OCI-LY7 (cell line): ENCODE measurements around the gene ABCG8. TPM values are rescaled to one million over a fixed set of nuclear protein-coding genes. Genes with fewer than 3 reads are reported as not detected.

ENCODE experiments used
- BruUV-seq: library from RNA; stranded (reverse); fragments of 400-500 nt; replicated peaks from 2 replicates; lab custom pipeline; 2021; lab: Mats Ljungman, UMichigan
- CTCF ChIA-PET: fragments of 300-600 bp; sonication (Branson Sonifier 250); formaldehyde crosslinking; loops from one replicate; lab custom pipeline; 2022; ENCODE audit warnings: antibody characterized with exemption; ENCODE audit not compliant: unreplicated experiment; lab: Charles Lee
- POLR2A ChIA-PET: fragments of 300-600 bp; sonication (Branson Sonifier 250); formaldehyde crosslinking; loops from one replicate; lab custom pipeline; 2022; ENCODE audit warnings: antibody characterized with exemption; lab: Charles Lee
- DNase-seq: peaks from one replicate; pipeline ENCODE4 v3.0.0-alpha.2; 2015; ENCODE audit warnings: low spot score
- H2AFZ ChIP-seq: fragments of 200-600 bp; sonication (generic), shearing (Covaris generic); 2 replicates; pipeline ENCODE4 v1.6.1; 2014; ENCODE audit warnings: mild to moderate bottlenecking, antibody characterized with exemption, low read length, moderate library complexity
- H3K27ac ChIP-seq: fragments of 200-600 bp; sonication (generic); 2 replicates; pipeline ENCODE4 v1.5.1; 2014; ENCODE audit warnings: mixed run types, low read depth, mild to moderate bottlenecking, moderate library complexity, low read length, inconsistent platforms; ENCODE audit not compliant: poor library complexity, severe bottlenecking
- H3K36me3 ChIP-seq: fragments of 200-600 bp; sonication (generic); 2 replicates; pipeline ENCODE4 v1.6.1; 2014; ENCODE audit warnings: mild to moderate bottlenecking, antibody characterized with exemption, low read length, moderate library complexity, mixed read lengths; ENCODE audit not compliant: insufficient read depth
- H3K4me1 ChIP-seq: fragments of 200-600 bp; sonication (generic); 2 replicates; pipeline ENCODE4 v1.5.1; 2014; ENCODE audit warnings: mild to moderate bottlenecking, low read length; ENCODE audit not compliant: insufficient read depth, poor library complexity, severe bottlenecking
- H3K4me2 ChIP-seq: fragments of 200-600 bp; sonication (generic); 2 replicates; pipeline ENCODE4 v1.6.1; 2014; ENCODE audit warnings: mild to moderate bottlenecking, low read length
- H3K4me3 ChIP-seq: fragments of 200-600 bp; sonication (generic); 2 replicates; pipeline ENCODE4 v1.5.1; 2014; ENCODE audit warnings: mild to moderate bottlenecking, low read depth, low read length; ENCODE audit not compliant: poor library complexity, severe bottlenecking
- H3K79me2 ChIP-seq: fragments of 200-600 bp; sonication (generic); 2 replicates; pipeline ENCODE4 v1.6.1; 2016; ENCODE audit warnings: low read depth, mild to moderate bottlenecking, low read length, moderate library complexity, mixed read lengths; ENCODE audit not compliant: insufficient read depth
- H3K9me2 ChIP-seq: fragments of 200-600 bp; sonication (generic); 2 replicates; pipeline ENCODE4 v1.6.1; 2016; ENCODE audit warnings: mild to moderate bottlenecking, low read length, mixed read lengths; ENCODE audit not compliant: insufficient read depth
- H3K9me3 ChIP-seq: fragments of 200-600 bp; sonication (generic); 2 replicates; pipeline ENCODE4 v1.6.1; 2014; ENCODE audit warnings: mild to moderate bottlenecking, mixed run types, low read length, mixed read lengths
- H4K20me1 ChIP-seq: fragments of 200-600 bp; sonication (generic); 2 replicates; pipeline ENCODE4 v1.6.1; 2014; ENCODE audit warnings: mild to moderate bottlenecking, antibody characterized with exemption, low read length, moderate library complexity, mixed read lengths; ENCODE audit not compliant: insufficient read depth
- EZH2phosphoT487 ChIP-seq: fragments of 200-600 bp; sonication (generic); IDR thresholded peaks from 2 replicates; pipeline ENCODE4 v1.6.1; 2018; ENCODE audit warnings: low read depth, borderline replicate concordance, mild to moderate bottlenecking, mixed run types, antibody characterized with exemption, low read length, moderate library complexity, mixed read lengths
- intact Hi-C: fragments of 100-400 bp; cut with micrococcal nuclease; formaldehyde crosslinking; loops from one replicate; pipeline ENCODE4 v1.10.0; 2022; ENCODE audit not compliant: unreplicated experiment
- total RNA-seq, 2 experiments: library from RNA; depleted of rRNA in 1 of 2; stranded (reverse); fragments of >200 nt in 1 of 2; shearing (Covaris generic) in 1 of 2; gene quantifications; 2 replicates each; pipeline ENCODE4 v1.2.3, GENCODE V29; 2014 to 2022
- TF ChIP-seq, protein P1 (sequence below): fragments of 200-600 bp; sonication (generic); conservative IDR thresholded peaks from 2 replicates; pipeline ENCODE4 v1.5.1; 2014; ENCODE audit warnings: mild to moderate bottlenecking, antibody characterized with exemption, low read length, moderate library complexity, mixed read lengths

The ABCG8 gene
- total RNA-seq, 2 experiments from 2014 or later: not detected

DNA sequence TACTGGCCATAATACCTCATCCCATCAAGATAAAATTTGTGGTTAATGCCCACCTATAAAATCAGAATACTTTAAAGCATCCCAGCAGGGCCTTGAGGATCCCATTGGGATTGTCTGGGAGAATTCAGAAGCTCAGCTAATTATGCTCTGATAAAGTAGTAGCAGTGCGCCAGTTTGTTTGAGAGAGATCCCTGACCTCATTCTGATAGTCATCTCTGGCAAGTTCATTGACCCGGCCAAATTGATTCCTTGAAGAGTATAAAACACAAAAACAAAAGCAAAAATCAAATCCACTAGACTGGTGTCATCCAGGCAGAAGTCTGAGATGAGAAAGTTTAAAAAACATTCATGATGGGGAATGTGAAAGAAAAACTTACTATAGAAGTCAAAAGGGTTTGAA, 14.3 kb upstream of the ABCG8 start:
- Histone ChIP-seq H3K4me1 (no peaks in the 10 kb centered on the region), H3K79me2 (no peaks in the 10 kb centered on the region), H3K27ac (no peak overlapping the region), H4K20me1 (no peaks in the 10 kb centered on the region), H2AFZ (no peak overlapping the region), H3K4me3 (no peak overlapping the region), H3K9me2 (no peaks in the 10 kb centered on the region), H3K9me3 (no peaks in the 10 kb centered on the region), H3K4me2 (no peak overlapping the region), H3K36me3 (no peaks in the 10 kb centered on the region)
- no TSS peak for BruUV-seq
- CTCF ChIA-PET: no interaction called here
- DNase-seq: no peak
- POLR2A ChIA-PET: no interaction called here
- no peak for TF ChIP-seq EZH2phosphoT487
- TF ChIP-seq, protein P1, sequence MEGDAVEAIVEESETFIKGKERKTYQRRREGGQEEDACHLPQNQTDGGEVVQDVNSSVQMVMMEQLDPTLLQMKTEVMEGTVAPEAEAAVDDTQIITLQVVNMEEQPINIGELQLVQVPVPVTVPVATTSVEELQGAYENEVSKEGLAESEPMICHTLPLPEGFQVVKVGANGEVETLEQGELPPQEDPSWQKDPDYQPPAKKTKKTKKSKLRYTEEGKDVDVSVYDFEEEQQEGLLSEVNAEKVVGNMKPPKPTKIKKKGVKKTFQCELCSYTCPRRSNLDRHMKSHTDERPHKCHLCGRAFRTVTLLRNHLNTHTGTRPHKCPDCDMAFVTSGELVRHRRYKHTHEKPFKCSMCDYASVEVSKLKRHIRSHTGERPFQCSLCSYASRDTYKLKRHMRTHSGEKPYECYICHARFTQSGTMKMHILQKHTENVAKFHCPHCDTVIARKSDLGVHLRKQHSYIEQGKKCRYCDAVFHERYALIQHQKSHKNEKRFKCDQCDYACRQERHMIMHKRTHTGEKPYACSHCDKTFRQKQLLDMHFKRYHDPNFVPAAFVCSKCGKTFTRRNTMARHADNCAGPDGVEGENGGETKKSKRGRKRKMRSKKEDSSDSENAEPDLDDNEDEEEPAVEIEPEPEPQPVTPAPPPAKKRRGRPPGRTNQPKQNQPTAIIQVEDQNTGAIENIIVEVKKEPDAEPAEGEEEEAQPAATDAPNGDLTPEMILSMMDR: no peak
- intact Hi-C loops: no loop called here

DNA sequence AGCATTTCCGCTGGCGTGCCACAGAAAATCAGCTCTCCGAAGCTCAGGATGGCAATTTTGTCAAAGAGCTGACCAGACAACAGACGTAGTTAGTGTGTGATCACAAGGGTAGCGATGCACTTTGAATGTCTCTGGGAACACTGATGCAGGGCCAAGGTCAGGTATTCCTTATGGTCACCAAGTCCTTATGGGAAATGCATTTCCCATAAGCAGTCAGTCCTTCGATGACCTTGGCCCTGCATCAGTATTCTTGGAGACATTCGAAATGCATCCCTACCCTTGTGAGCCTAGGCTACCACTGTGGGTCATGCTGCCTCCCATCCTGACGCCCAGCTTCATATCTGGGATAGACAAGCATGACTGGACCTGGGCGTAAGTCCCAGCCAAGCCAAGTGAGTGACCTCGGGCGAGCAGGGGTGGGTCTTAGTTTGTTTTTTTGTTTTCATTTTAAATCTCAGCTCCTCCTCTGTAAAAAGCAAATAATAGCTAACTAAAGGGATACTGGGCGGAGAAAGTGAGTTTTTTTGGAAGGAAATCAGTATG, 13.7 kb upstream of the ABCG8 start:
- H2AFZ ChIP-seq: no peak overlapping the region
- POLR2A ChIA-PET: no interaction called here
- no peak overlapping the region for H3K4me2 ChIP-seq
- no peak for TF ChIP-seq EZH2phosphoT487
- TF ChIP-seq, protein P1: no peak
- H3K36me3 ChIP-seq: no peaks in the 10 kb centered on the region
- H3K4me3 ChIP-seq: no peak overlapping the region
- H3K9me3 ChIP-seq: no peaks in the 10 kb centered on the region
- H3K79me2 ChIP-seq: no peaks in the 10 kb centered on the region
- H3K4me1 ChIP-seq: no peaks in the 10 kb centered on the region
- CTCF ChIA-PET: no interaction called here
- no TSS peak for BruUV-seq
- no peaks in the 10 kb centered on the region for H3K9me2 ChIP-seq
- no peak overlapping the region for H3K27ac ChIP-seq
- no peak for DNase-seq
- H4K20me1 ChIP-seq: no peaks in the 10 kb centered on the region
- intact Hi-C loops: no loop called here

DNA sequence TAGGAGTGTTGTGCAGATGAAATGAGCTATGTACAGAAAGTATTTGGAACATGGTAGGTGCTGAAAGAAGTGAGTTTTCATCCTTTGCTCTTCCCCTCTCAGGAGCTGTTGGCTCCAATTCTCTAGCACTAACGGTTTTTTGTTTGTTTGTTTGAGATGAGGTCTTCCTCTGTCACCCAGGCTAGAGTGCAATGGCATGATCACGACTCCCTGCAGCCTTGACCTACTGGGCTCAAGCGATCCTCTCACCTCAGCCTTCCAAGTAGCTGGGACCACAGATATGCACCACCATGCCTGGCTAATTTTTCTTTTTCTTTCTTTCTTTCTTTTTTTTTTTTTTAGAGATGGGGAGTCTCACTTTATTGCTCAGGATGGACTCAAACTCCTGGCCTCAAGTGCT, 12.9 kb upstream of the ABCG8 start:
- no peak overlapping the region for H2AFZ ChIP-seq
- POLR2A ChIA-PET: interaction anchor here (0.6 to 0.8 kb wide), 2 partner anchors 24 to 82 kb away, joined by 4 read pairs; no protein-coding TSS in a partner anchor
- H3K9me2 ChIP-seq: no peaks in the 10 kb centered on the region
- no peaks in the 10 kb centered on the region for H4K20me1 ChIP-seq
- no peaks in the 10 kb centered on the region for H3K9me3 ChIP-seq
- CTCF ChIA-PET: no interaction called here
- no peaks in the 10 kb centered on the region for H3K4me1 ChIP-seq
- intact Hi-C loops: no loop called here
- no peak overlapping the region for H3K4me2 ChIP-seq
- no peaks in the 10 kb centered on the region for H3K36me3 ChIP-seq
- DNase-seq: no peak
- no peaks in the 10 kb centered on the region for H3K79me2 ChIP-seq
- BruUV-seq: no TSS peak
- H3K27ac ChIP-seq: no peak overlapping the region
- no peak overlapping the region for H3K4me3 ChIP-seq
- TF ChIP-seq, protein P1: no peak
- TF ChIP-seq EZH2phosphoT487: no peak
